ENCODE data around the gene ALPL. TPM values are rescaled to one million over a fixed set of nuclear protein-coding genes. Genes with fewer than 3 reads are reported as not detected.
A peak's percentile ranks its signal among the peaks of the same experiment; 100 is the strongest.

Gene ALPL
- polyA plus RNA-seq, 3 donors: not detected

DNA sequence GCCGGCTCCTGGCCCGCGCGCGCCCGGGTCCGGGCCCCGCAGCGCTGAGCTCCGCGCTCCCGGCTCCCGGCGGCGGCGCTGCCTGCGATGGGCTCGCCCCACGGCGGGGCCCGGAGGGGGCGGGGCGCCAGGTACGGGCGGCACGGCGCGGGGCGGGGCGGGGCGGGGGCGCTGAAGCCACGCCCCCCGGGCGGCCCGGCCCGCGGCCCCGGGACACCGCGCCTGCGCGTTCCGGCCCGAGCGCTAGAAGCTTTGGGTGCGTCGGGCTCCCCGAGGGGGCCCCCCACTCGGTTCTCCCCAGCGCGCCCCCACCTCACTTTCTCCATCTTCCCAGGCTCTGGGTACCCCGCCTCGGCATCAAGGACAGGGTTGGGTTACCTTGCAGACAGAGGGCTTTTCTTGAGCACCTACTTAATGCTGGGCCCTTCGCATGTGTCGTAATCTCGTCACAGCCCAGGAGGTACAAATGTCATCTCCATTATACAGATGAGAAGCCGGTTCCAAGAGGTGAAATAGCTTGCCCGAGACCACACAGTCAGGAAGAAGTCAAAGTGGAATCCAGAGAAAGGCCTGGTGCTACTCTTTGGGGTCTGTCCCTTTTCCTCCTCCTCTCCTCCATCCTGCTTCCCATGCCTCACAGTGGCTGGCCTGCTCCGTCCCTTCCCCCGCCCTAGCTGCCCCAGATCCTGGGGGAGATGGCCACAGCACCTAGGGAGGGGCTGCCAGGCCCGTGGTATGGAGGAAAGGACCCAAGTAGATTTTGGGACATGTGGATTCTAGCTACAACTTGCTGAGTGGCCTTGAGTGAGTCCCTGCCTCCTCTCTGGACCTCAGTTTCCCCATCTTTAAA is 113.5 kb downstream of the ALPL start:
- no peak for DNase-seq
- Histone ChIP-seq H3K4me1 (ENCODE audit: control insufficient read depth in 1 of 2, insufficient read depth in 2 of 2, low read length in 2 of 2) (no peaks in the 10 kb centered on the region), H3K9me3 (replicated peaks in 1 of 2; ENCODE audit: control insufficient read depth in 1 of 2, insufficient read depth in 1 of 2, low read length in 2 of 2) (no peaks in the 10 kb centered on the region), H3K4me2 (replicated peaks; ENCODE audit: extremely low read depth, low read length, poor library complexity, severe bottlenecking) (peak overlapping the region; percentile 49), H3K79me2 (ENCODE audit: insufficient read depth, low read length) (no peaks in the 10 kb centered on the region), H2AFZ (ENCODE audit: insufficient read depth, low read depth, low read length, poor library complexity, severe bottlenecking) (no peak overlapping the region), H3K9ac (ENCODE audit: insufficient read depth, low read length, poor library complexity, severe bottlenecking) (no peak overlapping the region), H3K27me3 (ENCODE audit: control insufficient read depth in 2 of 2, insufficient read depth in 2 of 2, low read length in 2 of 2) (peaks cover 5 to 32% of the 10 kb centered on the region in 2 donors), H3K36me3 (replicated peaks in 1 of 2; ENCODE audit: control insufficient read depth in 1 of 2, insufficient read depth in 2 of 2, low read length in 2 of 2) (no peaks in the 10 kb centered on the region), H3K4me3 (replicated peaks in 1 of 3; ENCODE audit: low read depth in 2 of 3, low read length in 3 of 3) (no peak overlapping the region), H3K27ac (ENCODE audit: low read depth in 1 of 2, low read length in 2 of 2) (no peak overlapping the region), H4K20me1 (ENCODE audit: insufficient read depth, low read length) (no peaks in the 10 kb centered on the region)
- Mint-ChIP-seq H3K36me3 (peaks cover 0 to 2% of the 10 kb centered on the region in 2 donors), H3K4me3 (peak overlapping the region; percentile 68 to 84), H3K27me3 (ENCODE audit: low read depth in 3 of 3) (peaks cover 25 to 61% (median 38%) of the 10 kb centered on the region in 3 donors), H3K9me3 (peaks cover 0 to 5% (median 0%) of the 10 kb centered on the region in 7 donors), H3K4me1 (peaks cover 4% of the 10 kb centered on the region), H3K27ac (no peak overlapping the region)
- 5% methylated on average over 50 of the region's 62 CpGs for WGBS (ENCODE audit: insufficient coverage)
- intact Hi-C loops (cut with micrococcal nuclease): no loop called here
- TF ChIP-seq, protein P1, sequence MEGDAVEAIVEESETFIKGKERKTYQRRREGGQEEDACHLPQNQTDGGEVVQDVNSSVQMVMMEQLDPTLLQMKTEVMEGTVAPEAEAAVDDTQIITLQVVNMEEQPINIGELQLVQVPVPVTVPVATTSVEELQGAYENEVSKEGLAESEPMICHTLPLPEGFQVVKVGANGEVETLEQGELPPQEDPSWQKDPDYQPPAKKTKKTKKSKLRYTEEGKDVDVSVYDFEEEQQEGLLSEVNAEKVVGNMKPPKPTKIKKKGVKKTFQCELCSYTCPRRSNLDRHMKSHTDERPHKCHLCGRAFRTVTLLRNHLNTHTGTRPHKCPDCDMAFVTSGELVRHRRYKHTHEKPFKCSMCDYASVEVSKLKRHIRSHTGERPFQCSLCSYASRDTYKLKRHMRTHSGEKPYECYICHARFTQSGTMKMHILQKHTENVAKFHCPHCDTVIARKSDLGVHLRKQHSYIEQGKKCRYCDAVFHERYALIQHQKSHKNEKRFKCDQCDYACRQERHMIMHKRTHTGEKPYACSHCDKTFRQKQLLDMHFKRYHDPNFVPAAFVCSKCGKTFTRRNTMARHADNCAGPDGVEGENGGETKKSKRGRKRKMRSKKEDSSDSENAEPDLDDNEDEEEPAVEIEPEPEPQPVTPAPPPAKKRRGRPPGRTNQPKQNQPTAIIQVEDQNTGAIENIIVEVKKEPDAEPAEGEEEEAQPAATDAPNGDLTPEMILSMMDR (IDR thresholded peaks at IDR 0.05): no peak

DNA sequence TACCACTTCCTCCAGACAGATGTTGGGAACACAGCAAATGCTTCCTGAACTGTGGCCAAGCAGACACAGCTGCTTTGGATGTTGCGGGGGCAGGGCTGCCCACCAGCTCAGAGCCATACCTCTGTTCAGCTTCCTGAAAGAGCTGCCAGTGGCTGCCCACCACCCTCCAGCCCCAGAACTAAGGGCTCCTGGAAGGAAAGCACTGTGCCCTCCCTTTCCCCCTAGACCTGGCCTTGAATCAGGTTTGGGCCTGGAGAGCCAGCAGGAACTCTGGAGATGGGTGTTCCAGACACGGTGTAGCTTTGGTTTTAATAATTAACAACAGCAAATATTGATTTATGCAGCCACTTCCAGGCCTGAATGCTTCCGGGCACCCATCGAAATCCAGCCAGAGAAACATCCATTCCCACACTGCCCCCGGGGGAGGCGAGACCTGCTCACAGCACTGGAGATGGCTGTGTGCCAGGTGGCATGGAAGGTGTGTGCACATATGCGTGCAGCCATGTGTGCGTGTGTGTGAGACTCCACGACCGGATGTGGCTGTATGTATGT is 114.3 kb downstream of the ALPL start:
- H3K4me2 ChIP-seq (replicated peaks; ENCODE audit: extremely low read depth, low read length, poor library complexity, severe bottlenecking): no peak overlapping the region
- Mint-ChIP-seq H3K27me3 (ENCODE audit: low read depth in 3 of 3) (peaks cover 25 to 57% (median 36%) of the 10 kb centered on the region in 3 donors), H3K4me1 (peaks cover 4% of the 10 kb centered on the region), H3K9me3 (peaks cover 0 to 5% (median 0%) of the 10 kb centered on the region in 7 donors), H3K36me3 (peaks cover 0 to 2% of the 10 kb centered on the region in 2 donors), H3K27ac (no peak overlapping the region), H3K4me3 (no peak overlapping the region)
- H3K27ac ChIP-seq (ENCODE audit: low read depth in 1 of 2, low read length in 2 of 2): no peak overlapping the region
- H3K9ac ChIP-seq (ENCODE audit: insufficient read depth, low read length, poor library complexity, severe bottlenecking): no peak overlapping the region
- H3K27me3 ChIP-seq (ENCODE audit: control insufficient read depth in 2 of 2, insufficient read depth in 2 of 2, low read length in 2 of 2): peaks cover 5 to 32% of the 10 kb centered on the region in 2 donors
- H4K20me1 ChIP-seq (ENCODE audit: insufficient read depth, low read length): no peaks in the 10 kb centered on the region
- H2AFZ ChIP-seq (ENCODE audit: insufficient read depth, low read depth, low read length, poor library complexity, severe bottlenecking): no peak overlapping the region
- no peak for DNase-seq
- no peaks in the 10 kb centered on the region for H3K36me3 ChIP-seq (replicated peaks in 1 of 2; ENCODE audit: control insufficient read depth in 1 of 2, insufficient read depth in 2 of 2, low read length in 2 of 2)
- TF ChIP-seq, protein P1 (IDR thresholded peaks at IDR 0.05): no peak
- WGBS (ENCODE audit: insufficient coverage): 67% methylated on average over 8 of the region's 10 CpGs
- intact Hi-C loops (cut with micrococcal nuclease): no loop called here
- no peaks in the 10 kb centered on the region for H3K79me2 ChIP-seq (ENCODE audit: insufficient read depth, low read length)
- H3K9me3 ChIP-seq (replicated peaks in 1 of 2; ENCODE audit: control insufficient read depth in 1 of 2, insufficient read depth in 1 of 2, low read length in 2 of 2): no peaks in the 10 kb centered on the region
- no peak overlapping the region for H3K4me3 ChIP-seq (replicated peaks in 1 of 3; ENCODE audit: low read depth in 2 of 3, low read length in 3 of 3)
- H3K4me1 ChIP-seq (ENCODE audit: control insufficient read depth in 1 of 2, insufficient read depth in 2 of 2, low read length in 2 of 2): no peaks in the 10 kb centered on the region
